ENCODE data around the gene MAPK6.
A peak's percentile ranks its signal among the peaks of the same experiment; 100 is the strongest.

GRCh38 chr15:52019394-52020220 is 588 bp downstream of the MAPK6 start:
- TF ChIP-seq POLR2A (IDR thresholded peaks at IDR 0.05) (peak in 1 of 2 donors; percentile 45), CTCF (IDR thresholded peaks at IDR 0.05) (no peak)
